ENCODE results near the gene CDH1.

- no peak for TF ChIP-seq POLR2AphosphoS5 (IDR thresholded peaks at IDR 0.05)
- TF ChIP-seq EP300 (IDR thresholded peaks at IDR 0.05) = no peak
- TF ChIP-seq CTCF (IDR thresholded peaks at IDR 0.05) = no peak
- no peak for TF ChIP-seq POLR2A (IDR thresholded peaks at IDR 0.05)
These were observed 136.8 kb downstream of the CDH1 start for GRCh38 chr16:68873635-68874471.
